HepG2 (cell line): ENCODE data around the gene CABLES2. TPM values are rescaled to one million over a fixed set of nuclear protein-coding genes. Genes with fewer than 3 reads are reported as not detected.

Experiments used
- ATF7-NPFF ChIP-seq: sonication (generic); formaldehyde crosslinking; IDR thresholded peaks from 2 replicates; pipeline ENCODE4 v1.8.1; 2023; ENCODE audit warnings: mild to moderate bottlenecking, low read depth, missing genetic modification reagents, moderate library complexity
- CBX5 ChIP-seq: sonication (generic); formaldehyde crosslinking; IDR thresholded peaks from 2 replicates; pipeline ENCODE4 v1.4.0; 2020; ENCODE audit warnings: missing genetic modification reagents, borderline replicate concordance
- CHD4 ChIP-seq: fragments of 200-600 bp; sonication (generic); IDR thresholded peaks from 2 replicates; pipeline ENCODE4 v1.7.0; 2017; ENCODE audit warnings: mild to moderate bottlenecking, low read length, borderline replicate concordance
- KLF16 ChIP-seq, 2 experiments: sonication (generic) in 1 of 2; formaldehyde crosslinking in 1 of 2; IDR thresholded peaks; 2 replicates each; pipeline versions ENCODE4 v1.6.1 to v1.8.0; 2016 to 2023; ENCODE audit warnings: missing genetic modification reagents in 2 of 2, missing compliant biosample characterization in 1 of 2
- MAFF ChIP-seq: IDR thresholded peaks from 2 replicates; pipeline ENCODE4 v1.6.1; 2011; ENCODE audit warnings: low read depth, low read length, improper control_type of control experiment
- MEIS2 ChIP-seq: sonication (generic); formaldehyde crosslinking; IDR thresholded peaks from 2 replicates; pipeline ENCODE4 v1.9.0; 2021; ENCODE audit warnings: mild to moderate bottlenecking, missing genetic modification reagents
- NCOA2 ChIP-seq: sonication (generic); formaldehyde crosslinking; IDR thresholded peaks from 2 replicates; pipeline ENCODE4 v1.8.0; 2022; ENCODE audit warnings: inconsistent platforms
- NPAS2 ChIP-seq: sonication (generic); formaldehyde crosslinking; IDR thresholded peaks from 2 replicates; pipeline ENCODE4 v1.8.0; 2022; ENCODE audit warnings: mild to moderate bottlenecking, missing genetic modification reagents, borderline replicate concordance
- NR2F2 ChIP-seq: IDR thresholded peaks from 2 replicates; pipeline ENCODE4 v1.6.1; 2012; ENCODE audit warnings: low read depth, inconsistent platforms, borderline replicate concordance
- NR3C1 ChIP-seq: sonication (generic); formaldehyde crosslinking; IDR thresholded peaks from 2 replicates; pipeline ENCODE4 v1.4.0; 2020; ENCODE audit warnings: missing genetic modification reagents
- PTBP1 ChIP-seq: fragments of 200-400 bp; formaldehyde crosslinking; IDR thresholded peaks from 2 replicates; pipeline ENCODE4 v1.6.1; 2018; ENCODE audit warnings: low read length, low read depth; ENCODE audit not compliant: poor library complexity, severe bottlenecking
- STAT5B ChIP-seq: sonication (generic); formaldehyde crosslinking; IDR thresholded peaks from 2 replicates; pipeline ENCODE4 v1.4.0; 2020; ENCODE audit warnings: missing genetic modification reagents
- TCF7 ChIP-seq: sonication (generic); IDR thresholded peaks from 2 replicates; pipeline ENCODE4 v1.6.1; 2016; ENCODE audit warnings: antibody characterized with exemption, low read depth
- ZC3H13 ChIP-seq: sonication (generic); formaldehyde crosslinking; IDR thresholded peaks from 2 replicates; pipeline ENCODE4 v1.8.1; 2023; ENCODE audit warnings: mild to moderate bottlenecking, missing genetic modification reagents, moderate library complexity
- ZNF180 ChIP-seq: sonication (generic); formaldehyde crosslinking; IDR thresholded peaks from 2 replicates; pipeline ENCODE4 v1.4.0; 2020; ENCODE audit warnings: low read depth, missing genetic modification reagents, borderline replicate concordance
- ZNF263 ChIP-seq: sonication (generic); formaldehyde crosslinking; IDR thresholded peaks from 2 replicates; pipeline ENCODE4 v1.4.0; 2020; ENCODE audit warnings: missing genetic modification reagents
- ZNF382 ChIP-seq: sonication (generic); formaldehyde crosslinking; IDR thresholded peaks from 2 replicates; pipeline ENCODE4 v1.5.0; 2020; ENCODE audit warnings: missing genetic modification reagents, mild to moderate bottlenecking, borderline replicate concordance
- ZNF460 ChIP-seq: sonication (generic); formaldehyde crosslinking; IDR thresholded peaks from 2 replicates; pipeline ENCODE4 v1.5.1; 2020; ENCODE audit warnings: missing genetic modification reagents, mild to moderate bottlenecking, borderline replicate concordance
- ZNF530 ChIP-seq: sonication (generic); formaldehyde crosslinking; IDR thresholded peaks from 2 replicates; pipeline ENCODE4 v1.5.0; 2020; ENCODE audit warnings: low read depth, mild to moderate bottlenecking, missing genetic modification reagents
- ZNF616 ChIP-seq: sonication (generic); formaldehyde crosslinking; IDR thresholded peaks from 2 replicates; pipeline ENCODE4 v1.5.0; 2020; ENCODE audit warnings: low read depth, mild to moderate bottlenecking, missing genetic modification reagents
- ZNF891 ChIP-seq: sonication (generic); formaldehyde crosslinking; IDR thresholded peaks from 2 replicates; pipeline ENCODE4 v1.5.0; 2020; ENCODE audit warnings: mild to moderate bottlenecking, missing genetic modification reagents
- polyA plus RNA-seq, 8 experiments: library from polyadenylated mRNA; depleted of rRNA in 3 of 8; stranded (reverse) in 7 of 8; unstranded in 1 of 8; fragments of >200 nt; fragmentation: Illumina TruSeq in 4 of 8; extraction: Trizol in 4 of 8; gene quantifications; 2 replicates each; pipeline versions ENCODE4 v1.2.1 to v1.2.3, GENCODE V29; 2011 to 2016; ENCODE audit warnings: low read depth in 4 of 8, missing spikeins in 1 of 8, mixed read lengths in 1 of 8; ENCODE audit not compliant: insufficient read depth in 1 of 8
- total RNA-seq, 5 experiments: library from RNA; depleted of rRNA; stranded (reverse); fragments of >200 nt; fragmentation: Illumina TruSeq; extraction: Trizol; gene quantifications; 2 replicates each; pipeline ENCODE4 v1.2.3, GENCODE V29; 2016; ENCODE audit warnings: low read depth in 1 of 5
- TF ChIP-seq, protein P1 (sequence below): sonication (generic); formaldehyde crosslinking; IDR thresholded peaks from 2 replicates; pipeline ENCODE4 v1.8.1; 2022; ENCODE audit warnings: low read depth, mild to moderate bottlenecking, missing genetic modification reagents
- TF ChIP-seq, protein P2 (sequence below): IDR thresholded peaks from 2 replicates; pipeline ENCODE4 v1.6.1; 2016; ENCODE audit warnings: mild to moderate bottlenecking

Gene CABLES2
- total and polyA plus RNA-seq, 2 of the 13 experiments (the other 11 are each of a cell fraction or from before 2014, with no cell fraction given): 5.2 to 9.7 TPM

DNA sequence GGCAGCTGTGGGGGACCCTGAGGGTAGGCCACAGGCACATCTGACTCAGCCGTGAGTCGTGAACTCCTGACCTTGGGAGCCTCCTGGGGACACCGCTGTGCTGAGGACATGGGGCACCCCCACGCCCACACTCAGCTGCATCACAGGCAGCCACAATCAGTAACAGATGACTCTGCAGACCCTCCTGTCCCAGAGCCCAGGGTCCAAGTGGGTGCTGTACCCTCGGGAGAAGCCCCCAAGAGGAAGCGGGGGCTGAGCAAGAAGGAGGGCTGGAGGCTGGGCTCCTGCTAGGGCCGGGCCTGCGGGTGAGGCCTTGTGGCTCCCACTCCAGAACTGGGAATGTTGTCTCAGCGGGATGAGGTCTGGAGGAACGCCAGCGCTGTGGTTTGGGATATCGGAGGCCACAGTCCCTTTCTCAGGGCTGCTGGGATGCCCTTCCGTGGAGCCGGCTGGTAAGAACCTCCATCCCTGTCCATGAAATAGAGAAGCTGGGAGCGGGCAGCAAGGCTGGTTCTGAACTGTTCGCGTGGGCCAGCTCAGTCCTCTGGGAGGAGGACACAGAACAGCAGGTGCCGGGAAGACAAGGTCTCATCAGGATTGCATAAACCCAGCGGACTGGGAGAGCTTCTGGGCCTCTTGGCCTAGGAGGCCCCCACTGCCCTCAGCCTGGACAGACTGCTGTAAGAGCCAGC is 36.8 kb downstream of the CABLES2 start (continued):
- TF ChIP-seq ZNF616 (CRISPR knock-in tag) (no peak), MAFF (no peak), ATF7-NPFF (peak; percentile 65; the same call in 1 of the 2 replicates), NPAS2 (CRISPR knock-in tag) (no peak), CHD4 (no peak), CBX5 (CRISPR knock-in tag) (no peak; the same call in 1 of the 2 replicates), PTBP1 (no peak), NR3C1 (CRISPR knock-in tag) (no peak), KLF16 (CRISPR knock-in tag; IDR thresholded peaks at IDR 0.05) (0 out of 4 replicates have a peak, but pooled peaks of 1 of the 2 experiments have one; percentile 25), ZNF460 (no peak), TCF7 (no peak), NR2F2 (no peak), ZC3H13 (peak; percentile 58; the same call in 1 of the 2 replicates), ZNF891 (peak; percentile 70; the same call in 1 of the 2 replicates), ZNF263 (CRISPR knock-in tag) (peak; percentile 82), NCOA2 (CRISPR knock-in tag) (no peak), ZNF180 (CRISPR knock-in tag) (no peak), MEIS2 (CRISPR knock-in tag) (no peak), ZNF382 (CRISPR knock-in tag) (no peak), STAT5B (CRISPR knock-in tag) (no peak), ZNF530 (CRISPR knock-in tag) (no peak)
- TF ChIP-seq, protein P1, sequence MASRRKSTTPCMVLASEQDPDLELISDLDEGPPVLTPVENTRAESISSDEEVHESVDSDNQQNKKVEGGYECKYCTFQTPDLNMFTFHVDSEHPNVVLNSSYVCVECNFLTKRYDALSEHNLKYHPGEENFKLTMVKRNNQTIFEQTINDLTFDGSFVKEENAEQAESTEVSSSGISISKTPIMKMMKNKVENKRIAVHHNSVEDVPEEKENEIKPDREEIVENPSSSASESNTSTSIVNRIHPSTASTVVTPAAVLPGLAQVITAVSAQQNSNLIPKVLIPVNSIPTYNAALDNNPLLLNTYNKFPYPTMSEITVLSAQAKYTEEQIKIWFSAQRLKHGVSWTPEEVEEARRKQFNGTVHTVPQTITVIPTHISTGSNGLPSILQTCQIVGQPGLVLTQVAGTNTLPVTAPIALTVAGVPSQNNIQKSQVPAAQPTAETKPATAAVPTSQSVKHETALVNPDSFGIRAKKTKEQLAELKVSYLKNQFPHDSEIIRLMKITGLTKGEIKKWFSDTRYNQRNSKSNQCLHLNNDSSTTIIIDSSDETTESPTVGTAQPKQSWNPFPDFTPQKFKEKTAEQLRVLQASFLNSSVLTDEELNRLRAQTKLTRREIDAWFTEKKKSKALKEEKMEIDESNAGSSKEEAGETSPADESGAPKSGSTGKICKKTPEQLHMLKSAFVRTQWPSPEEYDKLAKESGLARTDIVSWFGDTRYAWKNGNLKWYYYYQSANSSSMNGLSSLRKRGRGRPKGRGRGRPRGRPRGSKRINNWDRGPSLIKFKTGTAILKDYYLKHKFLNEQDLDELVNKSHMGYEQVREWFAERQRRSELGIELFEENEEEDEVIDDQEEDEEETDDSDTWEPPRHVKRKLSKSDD (CRISPR knock-in tag): peak; percentile 59; the same call in 1 of the 2 replicates
- TF ChIP-seq, protein P2, sequence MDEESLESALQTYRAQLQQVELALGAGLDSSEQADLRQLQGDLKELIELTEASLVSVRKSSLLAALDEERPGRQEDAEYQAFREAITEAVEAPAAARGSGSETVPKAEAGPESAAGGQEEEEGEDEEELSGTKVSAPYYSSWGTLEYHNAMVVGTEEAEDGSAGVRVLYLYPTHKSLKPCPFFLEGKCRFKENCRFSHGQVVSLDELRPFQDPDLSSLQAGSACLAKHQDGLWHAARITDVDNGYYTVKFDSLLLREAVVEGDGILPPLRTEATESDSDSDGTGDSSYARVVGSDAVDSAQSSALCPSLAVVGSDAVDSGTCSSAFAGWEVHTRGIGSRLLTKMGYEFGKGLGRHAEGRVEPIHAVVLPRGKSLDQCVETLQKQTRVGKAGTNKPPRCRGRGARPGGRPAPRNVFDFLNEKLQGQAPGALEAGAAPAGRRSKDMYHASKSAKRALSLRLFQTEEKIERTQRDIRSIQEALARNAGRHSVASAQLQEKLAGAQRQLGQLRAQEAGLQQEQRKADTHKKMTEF (CRISPR knock-in tag): no peak; the same call in 1 of the 2 replicates
